Vagina (tissue), 2 donors: Measurements from ENCODE around the gene KLC4.

ENCODE experiments used
- POLR2A ChIP-seq, 2 donors: fragments of 450-650 bp; IDR thresholded peaks; one replicate each; pipeline ENCODE4 v1.6.1; 2017; ENCODE audit warnings: antibody characterized with exemption in 2 of 2, mild to moderate bottlenecking in 2 of 2, moderate library complexity in 2 of 2
- POLR2AphosphoS5 ChIP-seq, 2 donors: sonication (generic); formaldehyde crosslinking; IDR thresholded peaks; one replicate each; pipeline ENCODE4 v1.9.0; 2017; ENCODE audit warnings: antibody characterized with exemption in 2 of 2, mild to moderate bottlenecking in 2 of 2, low read depth in 1 of 2; ENCODE audit not compliant: insufficient read depth in 1 of 2
- TF ChIP-seq, protein P1 (sequence below), 3 experiments: fragments of 450-650 bp in 2 of 3; fragments of 200-600 bp in 1 of 3; sonication (generic) in 1 of 3; IDR thresholded peaks; one replicate each; pipeline ENCODE4 v1.5.1; 2017 to 2019; ENCODE audit warnings: antibody characterized with exemption in 3 of 3, mild to moderate bottlenecking in 2 of 3, moderate library complexity in 2 of 3

GRCh38 chr6:43096451-43097097, 37.1 kb downstream of the KLC4 start:
- TF ChIP-seq, protein P1, sequence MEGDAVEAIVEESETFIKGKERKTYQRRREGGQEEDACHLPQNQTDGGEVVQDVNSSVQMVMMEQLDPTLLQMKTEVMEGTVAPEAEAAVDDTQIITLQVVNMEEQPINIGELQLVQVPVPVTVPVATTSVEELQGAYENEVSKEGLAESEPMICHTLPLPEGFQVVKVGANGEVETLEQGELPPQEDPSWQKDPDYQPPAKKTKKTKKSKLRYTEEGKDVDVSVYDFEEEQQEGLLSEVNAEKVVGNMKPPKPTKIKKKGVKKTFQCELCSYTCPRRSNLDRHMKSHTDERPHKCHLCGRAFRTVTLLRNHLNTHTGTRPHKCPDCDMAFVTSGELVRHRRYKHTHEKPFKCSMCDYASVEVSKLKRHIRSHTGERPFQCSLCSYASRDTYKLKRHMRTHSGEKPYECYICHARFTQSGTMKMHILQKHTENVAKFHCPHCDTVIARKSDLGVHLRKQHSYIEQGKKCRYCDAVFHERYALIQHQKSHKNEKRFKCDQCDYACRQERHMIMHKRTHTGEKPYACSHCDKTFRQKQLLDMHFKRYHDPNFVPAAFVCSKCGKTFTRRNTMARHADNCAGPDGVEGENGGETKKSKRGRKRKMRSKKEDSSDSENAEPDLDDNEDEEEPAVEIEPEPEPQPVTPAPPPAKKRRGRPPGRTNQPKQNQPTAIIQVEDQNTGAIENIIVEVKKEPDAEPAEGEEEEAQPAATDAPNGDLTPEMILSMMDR (IDR thresholded peaks at IDR 0.05), result no peak
- TF ChIP-seq POLR2A (IDR thresholded peaks at IDR 0.05) (no peak), POLR2AphosphoS5 (IDR thresholded peaks at IDR 0.05; ENCODE audit: insufficient read depth in 1 of 2, low read depth in 1 of 2) (peak in 1 of 2 donors; percentile 19)
